ENCODE results near the gene C7orf33.

The C7orf33 gene

DNA sequence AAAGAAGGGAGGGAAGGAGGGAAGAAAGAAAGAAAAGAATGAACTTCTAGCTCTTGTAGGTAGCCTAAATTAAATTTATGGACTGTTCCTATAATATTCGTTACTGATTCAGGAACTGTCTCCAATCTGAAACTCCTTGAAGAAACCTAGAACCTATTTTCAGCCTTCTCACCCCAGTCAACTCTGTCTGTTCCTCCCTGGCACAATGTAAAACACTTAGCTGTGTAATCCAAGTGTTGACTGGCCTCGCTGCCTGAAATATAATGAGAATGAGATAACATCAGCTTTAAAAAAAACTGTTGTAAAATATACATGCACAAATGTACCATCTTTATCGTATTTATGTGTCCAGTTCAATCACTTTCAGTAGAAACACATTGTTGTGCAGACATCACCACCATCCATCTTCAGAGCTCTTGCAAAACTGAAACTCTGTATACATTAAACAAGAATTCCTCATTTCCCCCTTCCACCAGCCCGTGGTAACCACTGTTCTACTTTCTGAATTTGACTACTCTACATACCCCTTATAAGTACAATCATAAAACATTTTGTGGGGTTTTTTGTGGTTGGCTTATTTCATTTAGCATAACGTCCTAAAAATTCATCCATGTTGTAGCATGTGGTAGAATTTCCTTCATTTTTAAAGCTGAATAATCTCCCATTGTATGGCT is 6.3 kb upstream of the C7orf33 start:
- no peak overlapping the region for H3K4me3 ChIP-seq (ENCODE audit: low read depth, low read length, poor library complexity, severe bottlenecking)
- H3K9me3 ChIP-seq (ENCODE audit: low read length): no peaks in the 10 kb centered on the region
- H3K27ac ChIP-seq (ENCODE audit: low read depth, low read length, poor library complexity, severe bottlenecking): no peak overlapping the region
- H3K4me1 ChIP-seq (ENCODE audit: insufficient read depth, low read length, severe bottlenecking): no peaks in the 10 kb centered on the region
- H3K36me3 ChIP-seq (ENCODE audit: insufficient read depth, low read length): no peaks in the 10 kb centered on the region
- H2AFZ ChIP-seq (ENCODE audit: low read length): no peak overlapping the region
- H3K4me2 ChIP-seq (ENCODE audit: low read length): no peak overlapping the region
- H3K27me3 ChIP-seq (ENCODE audit: insufficient read depth, low read length): peaks cover 10% of the 10 kb centered on the region; the same call in 1 of the 2 replicates
- H3K9ac ChIP-seq (ENCODE audit: low read length): no peak overlapping the region
- no peaks in the 10 kb centered on the region for H3F3A ChIP-seq (ENCODE audit: insufficient read depth, low read length)
- no peaks in the 10 kb centered on the region for H3K9me2 ChIP-seq (ENCODE audit: low read depth, low read length)
- H3K79me2 ChIP-seq (ENCODE audit: insufficient read depth, low read length): no peaks in the 10 kb centered on the region
- TF ChIP-seq EZH2 (IDR thresholded peaks at IDR 0.05; ENCODE audit: borderline replicate concordance, low read length): no peak
- TF ChIP-seq, protein P1, sequence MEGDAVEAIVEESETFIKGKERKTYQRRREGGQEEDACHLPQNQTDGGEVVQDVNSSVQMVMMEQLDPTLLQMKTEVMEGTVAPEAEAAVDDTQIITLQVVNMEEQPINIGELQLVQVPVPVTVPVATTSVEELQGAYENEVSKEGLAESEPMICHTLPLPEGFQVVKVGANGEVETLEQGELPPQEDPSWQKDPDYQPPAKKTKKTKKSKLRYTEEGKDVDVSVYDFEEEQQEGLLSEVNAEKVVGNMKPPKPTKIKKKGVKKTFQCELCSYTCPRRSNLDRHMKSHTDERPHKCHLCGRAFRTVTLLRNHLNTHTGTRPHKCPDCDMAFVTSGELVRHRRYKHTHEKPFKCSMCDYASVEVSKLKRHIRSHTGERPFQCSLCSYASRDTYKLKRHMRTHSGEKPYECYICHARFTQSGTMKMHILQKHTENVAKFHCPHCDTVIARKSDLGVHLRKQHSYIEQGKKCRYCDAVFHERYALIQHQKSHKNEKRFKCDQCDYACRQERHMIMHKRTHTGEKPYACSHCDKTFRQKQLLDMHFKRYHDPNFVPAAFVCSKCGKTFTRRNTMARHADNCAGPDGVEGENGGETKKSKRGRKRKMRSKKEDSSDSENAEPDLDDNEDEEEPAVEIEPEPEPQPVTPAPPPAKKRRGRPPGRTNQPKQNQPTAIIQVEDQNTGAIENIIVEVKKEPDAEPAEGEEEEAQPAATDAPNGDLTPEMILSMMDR (IDR thresholded peaks at IDR 0.05; ENCODE audit: low read length): no peak
- H4K20me1 ChIP-seq (ENCODE audit: insufficient read depth, low read length): no peaks in the 10 kb centered on the region

DNA sequence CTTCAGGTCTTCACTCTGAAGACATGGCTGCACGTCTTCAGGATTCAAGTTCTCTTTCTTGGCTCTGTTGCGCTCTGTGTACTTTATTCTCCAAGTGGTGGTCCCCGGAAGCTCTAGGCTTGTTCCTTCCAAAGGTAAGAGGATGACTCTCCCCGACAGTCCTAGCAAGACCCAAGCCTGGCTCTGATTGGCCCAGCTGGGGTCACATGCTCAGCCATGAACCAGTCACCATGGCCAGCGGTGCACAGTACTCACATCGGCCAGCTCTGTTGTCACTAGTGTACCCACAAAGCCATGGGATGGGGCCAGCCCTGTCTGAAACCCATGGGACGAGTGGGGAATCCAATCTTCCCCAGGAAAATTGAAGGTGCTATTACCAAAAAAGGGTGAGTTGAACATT is 5.2 kb upstream of the C7orf33 start:
- no peak for TF ChIP-seq EZH2 (IDR thresholded peaks at IDR 0.05; ENCODE audit: borderline replicate concordance, low read length)
- TF ChIP-seq, protein P1 (IDR thresholded peaks at IDR 0.05; ENCODE audit: low read length): no peak
- Histone ChIP-seq H3K9me3 (ENCODE audit: low read length) (no peaks in the 10 kb centered on the region), H2AFZ (ENCODE audit: low read length) (no peak overlapping the region), H3K79me2 (ENCODE audit: insufficient read depth, low read length) (no peaks in the 10 kb centered on the region), H3K4me3 (ENCODE audit: low read depth, low read length, poor library complexity, severe bottlenecking) (no peak overlapping the region), H3K9ac (ENCODE audit: low read length) (no peak overlapping the region), H3F3A (ENCODE audit: insufficient read depth, low read length) (no peaks in the 10 kb centered on the region), H3K4me2 (ENCODE audit: low read length) (no peak overlapping the region), H3K9me2 (ENCODE audit: low read depth, low read length) (no peaks in the 10 kb centered on the region), H3K27me3 (ENCODE audit: insufficient read depth, low read length) (peaks cover 10% of the 10 kb centered on the region; the same call in 1 of the 2 replicates), H3K27ac (ENCODE audit: low read depth, low read length, poor library complexity, severe bottlenecking) (no peak overlapping the region), H3K4me1 (ENCODE audit: insufficient read depth, low read length, severe bottlenecking) (no peaks in the 10 kb centered on the region), H4K20me1 (ENCODE audit: insufficient read depth, low read length) (no peaks in the 10 kb centered on the region), H3K36me3 (ENCODE audit: insufficient read depth, low read length) (no peaks in the 10 kb centered on the region)

DNA sequence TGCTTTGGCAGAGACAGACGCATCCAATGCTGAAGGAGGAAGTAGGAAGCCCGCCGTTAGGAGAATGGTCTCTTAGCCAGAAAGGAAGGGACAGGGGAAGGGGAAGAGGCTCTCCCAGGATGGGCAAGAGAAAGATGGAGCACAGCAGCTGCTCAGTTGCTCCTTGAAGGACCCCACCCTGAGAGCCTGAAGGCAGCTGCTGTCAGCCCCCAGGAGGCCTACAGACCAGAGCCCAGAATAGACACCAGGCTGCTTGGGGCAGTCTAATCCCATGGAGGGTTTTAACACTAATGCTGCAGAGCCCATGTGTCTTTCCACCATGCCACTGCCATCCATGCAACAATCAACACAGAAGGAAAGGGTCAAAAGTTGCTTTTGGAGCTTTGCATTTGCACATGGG is 3.5 kb upstream of the C7orf33 start:
- H3K4me3 ChIP-seq (ENCODE audit: low read depth, low read length, poor library complexity, severe bottlenecking): no peak overlapping the region
- H3F3A ChIP-seq (ENCODE audit: insufficient read depth, low read length): no peaks in the 10 kb centered on the region
- no peaks in the 10 kb centered on the region for H3K79me2 ChIP-seq (ENCODE audit: insufficient read depth, low read length)
- H3K36me3 ChIP-seq (ENCODE audit: insufficient read depth, low read length): no peaks in the 10 kb centered on the region
- no peaks in the 10 kb centered on the region for H3K9me2 ChIP-seq (ENCODE audit: low read depth, low read length)
- no peak overlapping the region for H3K27ac ChIP-seq (ENCODE audit: low read depth, low read length, poor library complexity, severe bottlenecking)
- TF ChIP-seq EZH2 (IDR thresholded peaks at IDR 0.05; ENCODE audit: borderline replicate concordance, low read length): no peak
- TF ChIP-seq, protein P1 (IDR thresholded peaks at IDR 0.05; ENCODE audit: low read length): no peak
- no peak overlapping the region for H3K9ac ChIP-seq (ENCODE audit: low read length)
- peaks cover 10% of the 10 kb centered on the region; the same call in 1 of the 2 replicates for H3K27me3 ChIP-seq (ENCODE audit: insufficient read depth, low read length)
- H4K20me1 ChIP-seq (ENCODE audit: insufficient read depth, low read length): no peaks in the 10 kb centered on the region
- no peak overlapping the region for H3K4me2 ChIP-seq (ENCODE audit: low read length)
- no peaks in the 10 kb centered on the region for H3K9me3 ChIP-seq (ENCODE audit: low read length)
- H3K4me1 ChIP-seq (ENCODE audit: insufficient read depth, low read length, severe bottlenecking): no peaks in the 10 kb centered on the region
- no peak overlapping the region for H2AFZ ChIP-seq (ENCODE audit: low read length)
